Activated CD4-positive, alpha-beta T cell treated with anti-CD3 and anti-CD28 coated beads for 36 hours (primary cell): ENCODE measurements around the gene BTF3. TPM values are rescaled to one million over a fixed set of nuclear protein-coding genes. Genes with fewer than 3 reads are reported as not detected.
"Not testable (repeated sequence)": the region's sequence is repeated elsewhere in the genome, so short reads cannot be mapped to it uniquely, and the experiment has no call there.

Source experiments
- ATAC-seq: fragments of 200-7000 bp; cut with Tn5 transposase; one replicate; pipeline ENCODE4 v1.10.0; 2021; ENCODE audit warnings: mild to moderate bottlenecking, moderate library complexity
- CTCF ChIA-PET: fragments of 350-600 bp; sonication (Branson Sonifier 250); formaldehyde crosslinking; loops from one replicate; lab custom pipeline; 2021; ENCODE audit warnings: antibody characterized with exemption; lab: Charles Lee
- POLR2A ChIA-PET: fragments of 350-600 bp; sonication (Branson Sonifier 250); formaldehyde crosslinking; loops from one replicate; lab custom pipeline; 2021; ENCODE audit warnings: antibody characterized with exemption, inconsistent platforms; lab: Charles Lee
- DNase-seq: peaks from one replicate; pipeline ENCODE4 v3.0.0-alpha.2; 2020
- H3K27ac Mint-ChIP-seq: one replicate; pipeline ENCODE4 v1.8.0; 2021; ENCODE audit warnings: mixed read lengths
- H3K27me3 Mint-ChIP-seq: one replicate; pipeline ENCODE4 v1.8.0; 2021; ENCODE audit warnings: mixed read lengths
- H3K36me3 Mint-ChIP-seq: one replicate; pipeline ENCODE4 v1.8.0; 2021; ENCODE audit warnings: low read depth, mixed read lengths
- H3K4me1 Mint-ChIP-seq: one replicate; pipeline ENCODE4 v1.8.0; 2021; ENCODE audit warnings: mixed read lengths
- H3K4me3 Mint-ChIP-seq: one replicate; pipeline ENCODE4 v1.8.0; 2021; ENCODE audit warnings: mild to moderate bottlenecking, moderate library complexity, mixed read lengths
- H3K9me3 Mint-ChIP-seq: one replicate; pipeline ENCODE4 v1.8.0; 2021; ENCODE audit warnings: low read depth, mixed read lengths
- intact Hi-C, 2 experiments: fragments of 100-400 bp; cut with DNase I in 1 of 2; cut with micrococcal nuclease in 1 of 2; formaldehyde crosslinking; loops; one replicate each; pipeline versions ENCODE4 v1.14.2 to v1.15.1; 2022 to 2024; cut with DNase I, micrococcal nuclease
- total RNA-seq, 2 experiments: library from RNA; stranded (reverse); gene quantifications; one replicate each; pipeline ENCODE4 v1.2.3, GENCODE V29; 2021

BTF3 gene
- 1,000 to 10,000 TPM; 1,030 to 1,213 TPM for total RNA-seq

DNA sequence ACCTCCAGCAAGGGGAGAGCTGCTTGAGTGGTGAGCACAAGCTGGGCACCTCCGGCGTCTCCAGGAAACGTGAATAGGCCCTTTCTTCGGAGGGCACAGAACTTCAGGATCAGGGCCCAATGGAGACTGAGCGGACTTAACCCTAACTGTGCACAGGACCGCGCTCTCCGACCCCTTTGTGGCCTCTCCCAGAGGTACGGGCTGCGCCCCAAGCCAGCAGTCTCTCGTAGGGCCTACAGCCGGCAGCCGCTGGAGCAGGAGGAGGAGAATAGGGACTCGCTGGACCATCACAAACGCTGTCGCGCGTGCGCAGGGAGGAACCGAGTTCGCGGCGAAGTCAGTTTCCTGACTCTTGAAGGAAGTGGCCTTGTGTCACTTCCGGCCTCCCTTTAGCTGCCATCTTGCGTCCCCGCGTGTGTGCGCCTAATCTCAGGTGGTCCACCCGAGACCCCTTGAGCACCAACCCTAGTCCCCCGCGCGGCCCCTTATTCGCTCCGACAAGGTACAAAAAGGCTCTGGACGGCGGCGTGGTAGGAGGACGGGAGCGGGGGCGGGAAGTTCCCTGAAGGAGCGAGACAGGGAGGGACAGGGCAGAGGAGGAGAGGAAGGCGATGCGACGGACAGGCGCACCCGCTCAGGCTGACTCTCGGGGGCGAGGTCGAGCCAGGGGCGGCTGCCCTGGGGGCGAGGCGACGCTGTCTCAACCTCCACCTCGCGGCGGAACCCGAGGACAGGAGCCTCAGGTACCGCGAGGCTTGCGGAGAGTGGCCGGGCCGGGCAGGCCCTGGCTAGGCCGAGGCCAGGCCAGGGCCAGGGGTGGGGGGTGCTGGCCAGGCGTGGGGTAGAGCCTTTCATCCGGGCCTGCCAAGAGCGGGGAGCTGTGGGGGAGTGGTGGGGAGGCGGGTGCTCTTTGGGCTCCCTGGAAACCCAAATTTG is at the start of gene BTF3:
TSS of gene BTF3 (plus strand) at position 386 of the 936 bp plus-strand sequence. CDS start at position 612, 226 bp downstream.
- intact Hi-C loops, result loop anchor here (1.0 to 10.0 kb wide), 7 partner anchors 50 to 1911 kb away; partner anchors contain the start of genes ANKRA2 (in 2 of the 2), FOXD1 (in 2 of the 2), UTP15 (in 2 of the 2) and FCHO2 (in 1 of the 2)
- Mint-ChIP-seq H3K27me3 (peaks cover 2% of the 10 kb centered on the region), H3K36me3 (peaks cover 42% of the 10 kb centered on the region), H3K27ac (peak within 1 kb of the TSS; percentile 98), H3K4me3 (peak within 1 kb of the TSS; percentile 87), H3K4me1 (peaks cover 35% of the 10 kb centered on the region), H3K9me3 (no peaks in the 10 kb centered on the region)
- POLR2A ChIA-PET, result interaction anchor here (0.8 to 1.1 kb wide), 2 partner anchors 20 to 65 kb away, joined by 3 read pairs; no protein-coding TSS in a partner anchor
- CTCF ChIA-PET, result interaction anchor here (0.6 to 2.6 kb wide), 7 partner anchors 8 to 253 kb away, joined by 3 to 6 read pairs (median 4); no protein-coding TSS in a partner anchor
- ATAC-seq, result peak; percentile 95
- DNase-seq, result peak; percentile 96

GRCh38 chr5:73448463-73449136 is 49.6 kb upstream of the BTF3 start, which contains the start of gene FOXD1:
Gene FOXD1 (minus strand): TSS chr5:73448777. CDS start chr5:73448362, 415 bp downstream.
- POLR2A ChIA-PET, result no interaction called here
- intact Hi-C loops, result loop anchor here (1.0 to 5.0 kb wide), 6 partner anchors 10 to 286 kb away; partner anchors contain the start of gene BTF3 (in 2 of the 2)
- ATAC-seq (peak; percentile 83), DNase-seq (peak; percentile 76)
- no peaks in the 10 kb centered on the region for H3K9me3 Mint-ChIP-seq
- CTCF ChIA-PET, result interaction anchor here (0.5 to 1.0 kb wide), 4 partner anchors 17 to 693 kb away, joined by 3 to 4 read pairs (median 3); no protein-coding TSS in a partner anchor
- H3K27ac Mint-ChIP-seq, result peak within 1 kb of the TSS; percentile 31
- peak within 1 kb of the TSS; percentile 75 for H3K4me3 Mint-ChIP-seq
- peaks cover 8% of the 10 kb centered on the region for H3K4me1 Mint-ChIP-seq
- H3K27me3 Mint-ChIP-seq, result peaks cover 71% of the 10 kb centered on the region
- no peaks in the 10 kb centered on the region for H3K36me3 Mint-ChIP-seq

- CTCF ChIA-PET, result interaction anchor here (0.7 to 2.3 kb wide), 8 partner anchors 12 to 232 kb away, joined by 3 to 7 read pairs (median 3); no protein-coding TSS in a partner anchor
- Mint-ChIP-seq H3K27me3 (peaks cover 62% of the 10 kb centered on the region), H3K27ac (no peak overlapping the region), H3K36me3 (no peaks in the 10 kb centered on the region), H3K4me3 (no peak overlapping the region), H3K4me1 (peaks cover 8% of the 10 kb centered on the region), H3K9me3 (no peaks in the 10 kb centered on the region)
- intact Hi-C loops, result loop anchor here (2.0 to 10.0 kb wide), 6 partner anchors 29 to 495 kb away; partner anchors contain the start of gene FCHO2 (in 1 of the 2)
- DNase-seq (no peak), ATAC-seq (no peak)
- POLR2A ChIA-PET, result no interaction called here
These were observed 48.1 kb upstream of the BTF3 start for GRCh38 chr5:73450137-73450536.

- intact Hi-C loops, result loop anchor here (1.0 to 10.0 kb wide), 9 partner anchors 30 to 496 kb away; partner anchors contain the start of gene FCHO2 (in 1 of the 2)
These were observed 47.5 kb upstream of the BTF3 start for GRCh38 chr5:73450672-73451223.

DNA sequence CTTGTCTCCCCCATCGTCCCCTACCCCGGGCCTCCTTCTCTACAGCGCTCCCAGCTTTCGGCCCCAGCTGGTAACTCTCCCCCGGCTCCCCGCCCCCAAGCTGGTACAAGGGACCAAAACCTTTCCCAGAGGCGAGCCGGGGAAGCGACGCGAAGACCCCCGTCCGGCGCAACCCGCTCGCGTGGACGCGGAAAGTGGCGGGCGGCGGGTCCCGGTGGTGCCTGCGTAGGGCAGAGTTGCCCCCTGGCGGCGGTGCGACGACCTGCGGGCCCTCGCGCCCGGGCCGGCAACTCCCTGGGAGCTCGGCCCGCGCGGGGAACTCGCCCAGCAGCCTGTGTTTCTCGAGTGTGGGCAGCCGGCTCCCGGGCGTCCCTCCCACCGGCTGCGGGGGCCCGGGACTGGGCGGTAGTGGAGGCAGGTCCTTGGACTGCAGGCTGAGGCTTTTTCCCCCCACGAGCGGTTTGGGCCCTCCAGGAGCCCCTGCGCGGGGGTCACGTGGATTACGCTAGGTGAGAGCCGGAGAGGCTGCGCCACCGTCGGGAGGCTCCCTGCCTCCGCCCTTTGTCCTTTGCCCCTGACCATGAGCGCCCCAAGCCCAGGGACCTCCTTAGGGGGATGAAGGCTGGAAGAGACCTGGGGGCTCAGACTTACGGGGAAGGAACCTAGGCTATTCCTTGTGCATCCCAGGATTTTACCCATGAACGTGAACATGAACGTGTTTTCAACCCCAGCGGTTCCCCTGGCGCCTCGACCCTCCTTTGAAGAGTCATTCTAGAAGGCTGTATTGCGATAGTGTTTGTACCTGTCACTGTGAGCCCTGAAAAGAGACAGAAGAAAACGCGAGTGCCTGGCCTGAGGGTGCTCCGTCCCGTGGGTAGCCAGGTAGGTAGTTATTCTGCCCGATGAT is 46.8 kb upstream of the BTF3 start:
- CTCF ChIA-PET, result interaction anchor here (0.5 to 2.3 kb wide), 18 partner anchors 9 to 1429 kb away, joined by 3 to 8 read pairs (median 4); partner anchors contain the start of gene BTF3
- Mint-ChIP-seq H3K9me3 (no peaks in the 10 kb centered on the region), H3K36me3 (no peaks in the 10 kb centered on the region), H3K4me3 (no peak overlapping the region), H3K27ac (no peak overlapping the region), H3K27me3 (peaks cover 65% of the 10 kb centered on the region), H3K4me1 (peaks cover 8% of the 10 kb centered on the region)
- DNase-seq, result peak; percentile 83
- peak; percentile 19 for ATAC-seq
- intact Hi-C loops, result loop anchor here (1.0 to 10.0 kb wide), 9 partner anchors 31 to 497 kb away; partner anchors contain the start of gene FCHO2 (in 1 of the 2)
- POLR2A ChIA-PET, result no interaction called here

More at GRCh38 chr5:73450672-73451223, 47.5 kb upstream of the BTF3 start:
- H3K9me3 Mint-ChIP-seq, result no peaks in the 10 kb centered on the region
- no peak for ATAC-seq
- POLR2A ChIA-PET, result no interaction called here
- H3K4me1 Mint-ChIP-seq, result peaks cover 8% of the 10 kb centered on the region
- CTCF ChIA-PET, result interaction anchor here (0.5 to 2.3 kb wide), 17 partner anchors 10 to 1428 kb away, joined by 3 to 8 read pairs (median 3); partner anchors contain the start of gene BTF3
- H3K27me3 Mint-ChIP-seq, result peaks cover 62% of the 10 kb centered on the region
- no peak for DNase-seq
- H3K4me3 Mint-ChIP-seq, result peak overlapping the region; percentile 2
- H3K27ac Mint-ChIP-seq, result no peak overlapping the region
- H3K36me3 Mint-ChIP-seq, result no peaks in the 10 kb centered on the region

DNA sequence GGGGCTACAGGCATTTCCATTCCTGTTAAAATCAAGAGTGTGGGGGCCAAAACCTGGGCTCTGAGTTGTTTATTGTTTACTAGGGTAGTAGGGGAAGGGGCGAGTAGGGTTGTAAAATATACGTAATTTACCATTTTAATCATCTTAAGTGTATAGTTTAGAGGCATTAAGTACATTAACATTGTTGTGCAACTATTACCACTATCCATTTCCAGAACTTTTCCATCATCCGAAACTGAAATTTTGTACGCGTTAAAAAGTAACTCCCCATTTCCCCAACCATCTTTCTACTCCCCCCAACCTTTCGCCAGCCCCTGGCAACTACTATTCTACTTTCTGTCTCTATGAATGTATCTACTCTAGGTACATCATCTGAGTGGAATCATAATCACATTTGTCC is 46.0 kb upstream of the BTF3 start:
- Mint-ChIP-seq H3K4me3 (no peak overlapping the region), H3K27me3 (peaks cover 66% of the 10 kb centered on the region), H3K9me3 (no peaks in the 10 kb centered on the region), H3K27ac (no peak overlapping the region), H3K36me3 (no peaks in the 10 kb centered on the region), H3K4me1 (peaks cover 5% of the 10 kb centered on the region)
- POLR2A ChIA-PET, result no interaction called here
- CTCF ChIA-PET, result no interaction called here
- intact Hi-C loops, result loop anchor here in 1 of 2 experiments (5.0 to 10.0 kb wide), 3 partner anchors 220 to 497 kb away; partner anchors contain the start of gene FCHO2
- no peak for ATAC-seq
- DNase-seq, result no peak

- no peak overlapping the region for H3K27ac Mint-ChIP-seq
- peak; percentile 78 for ATAC-seq
- POLR2A ChIA-PET, result no interaction called here
- CTCF ChIA-PET, result interaction anchor here (0.6 to 2.0 kb wide), 12 partner anchors 9 to 1555 kb away, joined by 3 to 11 read pairs (median 3); no protein-coding TSS in a partner anchor
- H3K4me3 Mint-ChIP-seq, result no peak overlapping the region
- DNase-seq, result peak; percentile 53
- peaks cover 61% of the 10 kb centered on the region for H3K27me3 Mint-ChIP-seq
- H3K9me3 Mint-ChIP-seq, result no peaks in the 10 kb centered on the region
- H3K4me1 Mint-ChIP-seq, result no peaks in the 10 kb centered on the region
- no peaks in the 10 kb centered on the region for H3K36me3 Mint-ChIP-seq
- intact Hi-C loops, result loop anchor here in 1 of 2 experiments (5.0 to 10.0 kb wide), 3 partner anchors 222 to 500 kb away; partner anchors contain the start of gene FCHO2
These were observed 43.7 kb upstream of the BTF3 start for GRCh38 chr5:73454379-73455036.

DNA sequence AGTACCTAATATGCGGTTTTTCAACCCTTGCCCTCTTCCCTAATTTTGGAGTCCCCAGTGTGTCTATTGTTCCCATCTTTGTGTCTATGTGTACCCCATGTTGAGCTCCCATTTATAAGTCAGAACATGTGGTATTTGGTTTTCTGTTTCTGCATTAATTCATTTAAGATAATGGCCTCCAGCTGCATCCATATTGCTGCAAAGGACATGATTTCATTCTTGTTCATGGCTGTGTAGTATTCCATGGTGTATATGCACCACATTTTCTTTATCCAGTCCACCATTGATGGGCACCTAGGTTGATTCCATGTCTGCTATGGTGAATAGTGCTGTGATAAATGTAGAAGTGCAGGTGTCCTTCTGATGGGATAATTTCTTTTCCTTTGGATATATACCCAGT is 41.8 kb upstream of the BTF3 start:
- POLR2A ChIA-PET, result not testable (repeated sequence)

DNA sequence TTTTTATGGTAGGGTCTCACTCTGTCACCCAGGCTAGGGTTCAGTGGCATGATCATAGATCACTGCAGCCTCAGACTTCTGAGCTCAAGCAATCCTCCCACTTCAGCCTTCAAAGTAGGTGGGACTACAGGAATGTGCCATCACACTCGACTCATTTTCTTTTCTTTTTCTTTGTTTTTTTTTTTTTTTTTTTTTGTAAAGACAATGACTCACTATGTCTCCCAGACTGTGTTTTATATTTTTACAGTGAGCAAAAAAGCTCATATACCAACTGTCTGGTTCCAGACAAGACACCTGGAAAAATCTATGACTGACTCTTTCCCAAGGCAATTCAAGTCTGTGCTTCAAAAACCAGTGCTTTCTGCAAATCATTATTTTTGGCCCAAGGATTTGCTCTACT is 38.9 kb upstream of the BTF3 start:
- H3K4me3 Mint-ChIP-seq, result no peak overlapping the region
- no peak for ATAC-seq
- no peaks in the 10 kb centered on the region for H3K9me3 Mint-ChIP-seq
- no peak overlapping the region for H3K27ac Mint-ChIP-seq
- no peaks in the 10 kb centered on the region for H3K36me3 Mint-ChIP-seq
- ChIA-PET POLR2A (no interaction called here), CTCF (no interaction called here)
- H3K4me1 Mint-ChIP-seq, result no peaks in the 10 kb centered on the region
- intact Hi-C loops, result loop anchor here in 1 of 2 experiments (10.0 kb wide), 1 partner anchor 505 kb away; the partner anchor contains the start of gene FCHO2
- peaks cover 41% of the 10 kb centered on the region for H3K27me3 Mint-ChIP-seq
- DNase-seq, result no peak

More for the DNA sequence above, 41.8 kb upstream of the BTF3 start:
- not testable (repeated sequence) for H3K9me3 Mint-ChIP-seq, DNase-seq, H3K27ac Mint-ChIP-seq, ATAC-seq, H3K36me3 Mint-ChIP-seq, H3K4me3 Mint-ChIP-seq, H3K4me1 Mint-ChIP-seq
- intact Hi-C loops, result loop anchor here in 1 of 2 experiments (10.0 kb wide), 1 partner anchor 502 kb away; the partner anchor contains the start of gene FCHO2
- H3K27me3 Mint-ChIP-seq, result peaks cover 61% of the 10 kb centered on the region
- CTCF ChIA-PET, result interaction anchor here (0.7 to 1.3 kb wide), 2 partner anchors 10 to 57 kb away, joined by 3 read pairs; no protein-coding TSS in a partner anchor
